Smooth muscle cell (in vitro differentiated cells): ENCODE data around the gene TMEM245. TPM values are rescaled to one million over a fixed set of nuclear protein-coding genes. Genes with fewer than 3 reads are reported as not detected.
"Not testable (repeated sequence)": the region's sequence is repeated elsewhere in the genome, so short reads cannot be mapped to it uniquely, and the experiment has no call there.

Source experiments
- DNase-seq: peaks from one replicate; lab custom pipeline; 2025; ENCODE audit not compliant: unreplicated experiment; lab: John Stamatoyannopoulos, UW
- H2AFZ ChIP-seq: fragments of 200-600 bp; sonication (generic); 2 replicates; pipeline ENCODE4 v1.6.0; 2016; ENCODE audit warnings: antibody characterized with exemption, low read depth, mild to moderate bottlenecking
- H3F3A ChIP-seq: fragments of 200-600 bp; sonication (generic); 2 replicates; pipeline ENCODE4 v1.6.0; 2017; ENCODE audit warnings: antibody characterized with exemption, low read depth
- H3K27ac ChIP-seq: fragments of 200-600 bp; sonication (generic); 2 replicates; pipeline ENCODE4 v1.5.1; 2016; ENCODE audit warnings: low read depth, mild to moderate bottlenecking
- H3K27me3 ChIP-seq: fragments of 200-600 bp; sonication (generic); 2 replicates; pipeline ENCODE4 v1.6.1; 2016; ENCODE audit warnings: low read depth, mild to moderate bottlenecking
- H3K36me3 ChIP-seq: fragments of 200-600 bp; sonication (generic); 2 replicates; pipeline ENCODE4 v1.5.1; 2016; ENCODE audit warnings: low read depth
- H3K4me1 ChIP-seq: fragments of 200-600 bp; sonication (generic); 2 replicates; pipeline ENCODE4 v1.5.1; 2016; ENCODE audit warnings: low read depth
- H3K4me2 ChIP-seq: fragments of 200-600 bp; sonication (generic); 2 replicates; pipeline ENCODE4 v1.6.0; 2016; ENCODE audit warnings: mild to moderate bottlenecking
- H3K4me3 ChIP-seq: fragments of 200-600 bp; sonication (generic); 2 replicates; pipeline ENCODE4 v1.5.1; 2016; ENCODE audit warnings: mild to moderate bottlenecking
- H3K79me2 ChIP-seq: fragments of 200-600 bp; sonication (generic); 2 replicates; pipeline ENCODE4 v1.6.0; 2016; ENCODE audit warnings: low read depth, mild to moderate bottlenecking
- H3K9ac ChIP-seq: fragments of 200-600 bp; sonication (generic); 2 replicates; pipeline ENCODE4 v1.6.0; 2016; ENCODE audit warnings: low read depth
- H3K9me3 ChIP-seq: fragments of 200-600 bp; sonication (generic); replicated peaks from 2 replicates; pipeline ENCODE4 v1.5.1; 2016; ENCODE audit warnings: low read depth
- H4K20me1 ChIP-seq: fragments of 200-600 bp; sonication (generic); 2 replicates; pipeline ENCODE4 v1.6.0; 2016; ENCODE audit warnings: low read depth
- WGBS: methylation state at CpG from one replicate; pipeline ENCODE4 v1.1.7; 2016; ENCODE audit warnings: low lambda C conversion rate; 5-methylcytosine and 5-hydroxymethylcytosine counted together
- polyA plus RNA-seq: library from polyadenylated mRNA; unstranded; fragments of >200 nt; fragmentation: Nextera tagmentation; extraction: Ambion mirVana; gene quantifications from 2 replicates; pipeline ENCODE4 v1.2.1, GENCODE V29; 2016
- total RNA-seq: library from RNA; depleted of rRNA; stranded (reverse); fragments of >200 nt; gene quantifications from 2 replicates; pipeline ENCODE4 v1.2.3, GENCODE V29; 2014
- TF ChIP-seq, protein P1 (sequence below): fragments of 200-600 bp; sonication (generic); IDR thresholded peaks from 2 replicates; pipeline ENCODE4 v1.5.1; 2017; ENCODE audit warnings: borderline replicate concordance, mild to moderate bottlenecking, antibody characterized with exemption; ENCODE audit not compliant: insufficient read depth, poor library complexity, severe bottlenecking

Gene TMEM245
- total and polyA plus RNA-seq, 2 experiments from 2014 or later = 16.3 to 39.7 TPM

DNA sequence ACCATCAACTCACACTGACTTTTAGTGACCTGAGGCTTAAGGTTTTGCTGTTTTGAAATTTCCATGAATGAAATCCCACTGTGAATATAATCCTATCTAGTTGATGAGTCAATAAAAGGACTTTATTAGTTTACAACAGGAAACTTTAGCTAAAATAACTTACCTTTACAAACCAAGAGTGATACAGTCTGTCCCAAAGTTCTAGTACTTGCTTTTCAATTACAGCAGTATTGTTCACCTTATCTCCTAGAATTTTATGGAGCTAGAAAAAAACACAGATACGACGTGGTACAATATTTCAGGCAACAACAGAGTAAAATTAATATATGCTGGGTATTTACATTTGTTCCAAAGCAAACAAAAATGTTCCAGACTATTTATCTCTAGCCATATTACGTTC is 59.6 kb downstream of the TMEM245 start:
- peaks cover 8% of the 10 kb centered on the region for H3F3A ChIP-seq
- H3K27ac ChIP-seq = no peak overlapping the region
- no peaks in the 10 kb centered on the region for H3K27me3 ChIP-seq
- TF ChIP-seq, protein P1, sequence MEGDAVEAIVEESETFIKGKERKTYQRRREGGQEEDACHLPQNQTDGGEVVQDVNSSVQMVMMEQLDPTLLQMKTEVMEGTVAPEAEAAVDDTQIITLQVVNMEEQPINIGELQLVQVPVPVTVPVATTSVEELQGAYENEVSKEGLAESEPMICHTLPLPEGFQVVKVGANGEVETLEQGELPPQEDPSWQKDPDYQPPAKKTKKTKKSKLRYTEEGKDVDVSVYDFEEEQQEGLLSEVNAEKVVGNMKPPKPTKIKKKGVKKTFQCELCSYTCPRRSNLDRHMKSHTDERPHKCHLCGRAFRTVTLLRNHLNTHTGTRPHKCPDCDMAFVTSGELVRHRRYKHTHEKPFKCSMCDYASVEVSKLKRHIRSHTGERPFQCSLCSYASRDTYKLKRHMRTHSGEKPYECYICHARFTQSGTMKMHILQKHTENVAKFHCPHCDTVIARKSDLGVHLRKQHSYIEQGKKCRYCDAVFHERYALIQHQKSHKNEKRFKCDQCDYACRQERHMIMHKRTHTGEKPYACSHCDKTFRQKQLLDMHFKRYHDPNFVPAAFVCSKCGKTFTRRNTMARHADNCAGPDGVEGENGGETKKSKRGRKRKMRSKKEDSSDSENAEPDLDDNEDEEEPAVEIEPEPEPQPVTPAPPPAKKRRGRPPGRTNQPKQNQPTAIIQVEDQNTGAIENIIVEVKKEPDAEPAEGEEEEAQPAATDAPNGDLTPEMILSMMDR = no peak
- H3K4me2 ChIP-seq = no peak overlapping the region
- no peaks in the 10 kb centered on the region for H3K79me2 ChIP-seq
- no peak overlapping the region for H3K4me3 ChIP-seq
- no peaks in the 10 kb centered on the region for H3K4me1 ChIP-seq
- H3K9me3 ChIP-seq = no peaks in the 10 kb centered on the region
- 74% methylated on average over 3 of the region's 3 CpGs for WGBS
- DNase-seq = no peak
- no peaks in the 10 kb centered on the region for H4K20me1 ChIP-seq
- no peak overlapping the region for H3K9ac ChIP-seq
- H2AFZ ChIP-seq = no peak overlapping the region
- peaks cover 4% of the 10 kb centered on the region for H3K36me3 ChIP-seq

DNA sequence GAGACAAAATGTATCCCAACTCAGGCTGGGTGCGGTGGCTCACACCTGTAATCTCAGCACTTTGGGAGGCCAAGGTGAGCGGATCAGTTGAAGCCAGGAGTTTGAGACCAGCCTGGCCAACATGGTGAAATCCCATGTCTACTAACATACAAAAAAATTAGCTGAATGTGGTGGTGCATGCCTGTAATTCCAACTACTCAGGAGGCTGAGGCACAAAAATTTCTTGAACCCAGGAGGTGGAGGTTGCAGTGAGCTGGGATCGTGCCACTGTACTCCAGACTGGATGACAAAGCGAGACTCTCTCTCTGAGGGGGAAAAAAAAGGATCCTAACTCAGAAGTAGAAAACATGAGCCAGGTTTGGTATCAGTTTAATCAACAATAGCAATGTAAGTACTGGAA is 66.6 kb downstream of the TMEM245 start:
- not testable (repeated sequence) for H3K9ac ChIP-seq, DNase-seq, H2AFZ ChIP-seq, H3K36me3 ChIP-seq, H3K4me3 ChIP-seq, H3K27ac ChIP-seq, H3K79me2 ChIP-seq, H3K4me2 ChIP-seq, H3F3A ChIP-seq, H3K9me3 ChIP-seq, H3K27me3 ChIP-seq, H4K20me1 ChIP-seq, H3K4me1 ChIP-seq
- 88% methylated on average over 4 of the region's 4 CpGs for WGBS

DNA sequence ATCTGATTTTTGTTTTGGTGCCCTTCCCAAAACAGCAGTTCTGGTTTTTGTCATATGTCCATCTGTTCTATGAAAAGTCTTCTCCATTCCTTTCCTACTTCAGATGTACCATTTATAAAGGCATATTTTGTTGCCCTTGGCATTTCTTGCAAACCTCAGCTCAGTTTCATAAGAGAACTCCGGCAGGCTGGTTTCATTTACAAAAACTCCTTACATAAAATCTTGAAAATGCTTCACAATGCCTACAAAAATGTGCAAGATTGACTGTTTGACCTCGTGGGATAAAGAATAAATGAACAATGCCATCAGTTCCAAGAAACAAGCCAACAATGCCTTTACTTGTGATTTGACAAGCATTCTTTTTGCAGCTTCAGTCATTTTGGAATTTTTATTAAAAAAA is 67.3 kb downstream of the TMEM245 start:
- Histone ChIP-seq H3K27ac (no peak overlapping the region), H3K36me3 (peaks cover 6% of the 10 kb centered on the region), H3K4me1 (no peaks in the 10 kb centered on the region), H3K27me3 (no peaks in the 10 kb centered on the region), H3K4me3 (no peak overlapping the region), H3K4me2 (no peak overlapping the region), H3K9me3 (no peaks in the 10 kb centered on the region), H2AFZ (no peak overlapping the region), H4K20me1 (no peaks in the 10 kb centered on the region), H3F3A (no peaks in the 10 kb centered on the region), H3K9ac (no peak overlapping the region), H3K79me2 (no peaks in the 10 kb centered on the region)
- DNase-seq = no peak
- 92% methylated on average over 2 of the region's 2 CpGs for WGBS
- TF ChIP-seq, protein P1 = no peak

DNA sequence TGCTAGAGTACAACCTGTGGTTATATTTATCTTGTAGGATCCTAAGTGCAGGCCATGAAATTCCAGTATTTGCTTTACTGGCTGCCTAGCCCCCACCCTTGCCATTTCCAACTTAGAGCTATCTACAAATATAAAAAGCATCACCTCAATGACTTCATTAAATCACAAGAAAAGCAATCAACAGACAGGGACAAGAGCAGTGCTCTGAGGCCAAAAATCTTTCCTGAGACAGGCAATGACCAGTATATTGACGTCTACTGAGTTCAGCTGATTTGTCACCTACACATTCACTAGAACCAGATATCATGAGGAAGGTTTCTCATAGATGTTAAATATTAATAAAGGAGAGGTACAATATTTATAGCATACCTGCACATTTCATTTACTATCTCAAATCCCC is 68.0 kb downstream of the TMEM245 start:
- no peaks in the 10 kb centered on the region for H3K9me3 ChIP-seq
- WGBS = 97% methylated on average over 1 of the region's 1 CpG
- H3K4me2 ChIP-seq = no peak overlapping the region
- peaks cover 13% of the 10 kb centered on the region for H3K36me3 ChIP-seq
- H3K79me2 ChIP-seq = no peaks in the 10 kb centered on the region
- H3K9ac ChIP-seq = no peak overlapping the region
- no peaks in the 10 kb centered on the region for H3F3A ChIP-seq
- no peaks in the 10 kb centered on the region for H4K20me1 ChIP-seq
- H3K27me3 ChIP-seq = no peaks in the 10 kb centered on the region
- H3K4me3 ChIP-seq = no peak overlapping the region
- no peaks in the 10 kb centered on the region for H3K4me1 ChIP-seq
- TF ChIP-seq, protein P1 = no peak
- no peak for DNase-seq
- no peak overlapping the region for H2AFZ ChIP-seq
- H3K27ac ChIP-seq = no peak overlapping the region
